Hematopoietic multipotent progenitor cell treated with erythropoietin and hydrocortisone succinate and interleukin-3 and kit ligand, for 4 days (in vitro differentiated cells): ENCODE data around the gene CRELD1.
A peak's percentile ranks its signal among the peaks of the same experiment; 100 is the strongest.
"Not testable (repeated sequence)": the region's sequence is repeated elsewhere in the genome, so short reads cannot be mapped to it uniquely, and the experiment has no call there.

Experiments
- DNase-seq: peaks from one replicate; pipeline ENCODE4 v3.0.0-alpha.2; 2015

The CRELD1 gene

GRCh38 chr3:9935966-9936510, 2.4 kb downstream of the CRELD1 start:
- no peak for DNase-seq

GRCh38 chr3:9937486-9938238, 4.0 kb downstream of the CRELD1 start:
- DNase-seq = peak; percentile 51

GRCh38 chr3:9938966-9939365, 5.3 kb downstream of the CRELD1 start:
- DNase-seq = no peak

GRCh38 chr3:9939906-9940305, 6.3 kb downstream of the CRELD1 start:
- DNase-seq = not testable (repeated sequence)

GRCh38 chr3:9940746-9941145, 7.1 kb downstream of the CRELD1 start:
- no peak for DNase-seq

GRCh38 chr3:9942164-9942563, 8.5 kb downstream of the CRELD1 start:
- no peak for DNase-seq

GRCh38 chr3:9942934-9943690, 9.5 kb downstream of the CRELD1 start:
- DNase-seq = no peak

GRCh38 chr3:9944271-9944670, 10.6 kb downstream of the CRELD1 start:
- no peak for DNase-seq

- no peak for DNase-seq
These were observed 11.7 kb downstream of the CRELD1 start for GRCh38 chr3:9945358-9945757.

- DNase-seq = peak; percentile 91
These were observed 12.7 kb downstream of the CRELD1 start for GRCh38 chr3:9946112-9947024.

- DNase-seq = no peak
These were observed 13.7 kb downstream of the CRELD1 start for GRCh38 chr3:9947025-9947995.

GRCh38 chr3:9948586-9948985, 15.0 kb downstream of the CRELD1 start:
- DNase-seq = no peak

- no peak for DNase-seq
These were observed 15.5 kb downstream of the CRELD1 start for GRCh38 chr3:9949115-9949514.

GRCh38 chr3:9949626-9950025, 16.0 kb downstream of the CRELD1 start:
- DNase-seq = no peak

- DNase-seq = peak; percentile 26
These were observed 17.5 kb downstream of the CRELD1 start for GRCh38 chr3:9951126-9951525.

GRCh38 chr3:9951598-9951961, 17.9 kb downstream of the CRELD1 start:
- DNase-seq = no peak

GRCh38 chr3:9951962-9952805, 18.6 kb downstream of the CRELD1 start, which contains the start of gene PRRT3:
Gene PRRT3, minus strand, starts transcription at chr3:9952408. Its CDS starts 2,293 bp downstream, at chr3:9950115.
- peak; percentile 75 for DNase-seq

- DNase-seq = no peak
These were observed 21.5 kb downstream of the CRELD1 start for GRCh38 chr3:9955067-9955502.

- no peak for DNase-seq
These were observed 22.1 kb downstream of the CRELD1 start for GRCh38 chr3:9955611-9956352.

GRCh38 chr3:9957214-9957613, 23.6 kb downstream of the CRELD1 start:
- peak; percentile 50 for DNase-seq
